GM12872 (cell line): ENCODE results near the gene TBC1D10B.

Experiments used
- TF ChIP-seq, protein P1 (sequence below): IDR thresholded peaks from 3 replicates; pipeline ENCODE4 v1.5.1; 2011; ENCODE audit warnings: low read depth, mild to moderate bottlenecking, low read length, moderate library complexity; ENCODE audit not compliant: insufficient read depth

The TBC1D10B gene

DNA sequence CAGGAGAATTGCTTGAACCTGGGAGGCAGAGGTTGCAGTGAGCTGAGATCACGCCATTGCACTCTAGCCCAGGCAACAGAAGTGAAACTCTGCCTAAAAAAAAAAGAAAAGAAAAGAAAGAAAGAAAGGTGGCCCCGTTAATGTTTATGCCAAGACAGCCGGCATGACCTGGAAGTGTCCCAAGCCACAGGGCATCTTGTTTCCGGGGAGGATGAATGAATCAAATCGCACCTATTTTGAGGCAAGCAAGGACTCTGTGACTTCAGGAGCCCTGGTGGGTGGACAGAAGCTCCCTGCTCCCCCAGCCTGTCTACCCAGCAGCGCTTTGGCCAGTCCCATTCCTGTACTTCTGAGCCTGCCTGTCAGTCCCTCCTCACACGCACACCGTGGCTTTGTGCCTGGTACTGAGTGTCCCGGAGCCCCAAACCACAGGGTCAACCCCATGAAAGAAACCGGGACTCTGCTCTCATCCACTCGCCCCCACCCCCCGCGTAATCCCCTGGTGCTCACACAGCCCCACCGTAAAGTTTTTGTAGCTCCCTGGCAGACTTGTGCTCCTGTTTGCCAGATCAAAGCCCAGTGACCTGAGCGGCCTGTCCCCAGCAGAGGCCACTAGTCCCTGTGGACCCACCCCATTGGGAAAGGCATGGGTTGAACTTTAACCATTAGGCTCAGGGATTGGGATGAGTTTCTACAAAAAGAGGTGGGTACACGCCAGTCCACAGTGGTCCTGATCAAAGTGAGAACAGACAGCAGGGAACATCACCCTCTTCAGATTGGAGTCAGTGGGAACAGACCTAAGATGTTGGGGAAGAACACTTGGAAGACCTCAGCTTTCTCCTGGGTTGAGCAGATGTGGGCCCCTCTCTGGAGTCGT is 34.5 kb downstream of the TBC1D10B start:
- TF ChIP-seq, protein P1, sequence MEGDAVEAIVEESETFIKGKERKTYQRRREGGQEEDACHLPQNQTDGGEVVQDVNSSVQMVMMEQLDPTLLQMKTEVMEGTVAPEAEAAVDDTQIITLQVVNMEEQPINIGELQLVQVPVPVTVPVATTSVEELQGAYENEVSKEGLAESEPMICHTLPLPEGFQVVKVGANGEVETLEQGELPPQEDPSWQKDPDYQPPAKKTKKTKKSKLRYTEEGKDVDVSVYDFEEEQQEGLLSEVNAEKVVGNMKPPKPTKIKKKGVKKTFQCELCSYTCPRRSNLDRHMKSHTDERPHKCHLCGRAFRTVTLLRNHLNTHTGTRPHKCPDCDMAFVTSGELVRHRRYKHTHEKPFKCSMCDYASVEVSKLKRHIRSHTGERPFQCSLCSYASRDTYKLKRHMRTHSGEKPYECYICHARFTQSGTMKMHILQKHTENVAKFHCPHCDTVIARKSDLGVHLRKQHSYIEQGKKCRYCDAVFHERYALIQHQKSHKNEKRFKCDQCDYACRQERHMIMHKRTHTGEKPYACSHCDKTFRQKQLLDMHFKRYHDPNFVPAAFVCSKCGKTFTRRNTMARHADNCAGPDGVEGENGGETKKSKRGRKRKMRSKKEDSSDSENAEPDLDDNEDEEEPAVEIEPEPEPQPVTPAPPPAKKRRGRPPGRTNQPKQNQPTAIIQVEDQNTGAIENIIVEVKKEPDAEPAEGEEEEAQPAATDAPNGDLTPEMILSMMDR = no peak
